Measurements from ENCODE around the gene FIGN.

The FIGN gene

GRCh38 chr2:163600801-163601200, 135.0 kb downstream of the FIGN start:
- Histone ChIP-seq H3K4me1 (ENCODE audit: low read depth, poor library complexity, severe bottlenecking) (no peaks in the 10 kb centered on the region), H3K36me3 (ENCODE audit: insufficient read depth) (no peaks in the 10 kb centered on the region), H3K27me3 (ENCODE audit: insufficient read depth, low read depth) (no peaks in the 10 kb centered on the region), H3K79me2 (ENCODE audit: insufficient read depth, low read depth) (no peaks in the 10 kb centered on the region), H3K4me3 (IDR thresholded peaks at IDR 0.05; ENCODE audit: insufficient read depth, low read depth, low read length) (no peak overlapping the region), H3K9ac (no peak overlapping the region), H3K27ac (no peak overlapping the region), H3K4me2 (no peak overlapping the region), H4K20me1 (ENCODE audit: insufficient read depth) (no peaks in the 10 kb centered on the region), H2AFZ (ENCODE audit: low read depth) (no peak overlapping the region)
- TF ChIP-seq CTCF (conservative IDR thresholded peaks at IDR 0.05; ENCODE audit: low read depth, low read length) = no peak

GRCh38 chr2:163595028-163595427, 140.8 kb downstream of the FIGN start:
- H2AFZ ChIP-seq (ENCODE audit: low read depth) = no peak overlapping the region
- TF ChIP-seq CTCF (conservative IDR thresholded peaks at IDR 0.05; ENCODE audit: low read depth, low read length) = no peak
- no peaks in the 10 kb centered on the region for H4K20me1 ChIP-seq (ENCODE audit: insufficient read depth)
- H3K4me3 ChIP-seq (IDR thresholded peaks at IDR 0.05; ENCODE audit: insufficient read depth, low read depth, low read length) = no peak overlapping the region
- H3K36me3 ChIP-seq (ENCODE audit: insufficient read depth) = no peaks in the 10 kb centered on the region
- no peak overlapping the region for H3K9ac ChIP-seq
- no peak overlapping the region for H3K4me2 ChIP-seq
- no peaks in the 10 kb centered on the region for H3K27me3 ChIP-seq (ENCODE audit: insufficient read depth, low read depth)
- H3K4me1 ChIP-seq (ENCODE audit: low read depth, poor library complexity, severe bottlenecking) = no peaks in the 10 kb centered on the region
- H3K27ac ChIP-seq = no peak overlapping the region
- no peaks in the 10 kb centered on the region for H3K79me2 ChIP-seq (ENCODE audit: insufficient read depth, low read depth)

- Histone ChIP-seq H3K79me2 (ENCODE audit: insufficient read depth, low read depth) (no peaks in the 10 kb centered on the region), H3K4me1 (ENCODE audit: low read depth, poor library complexity, severe bottlenecking) (no peaks in the 10 kb centered on the region), H3K4me3 (IDR thresholded peaks at IDR 0.05; ENCODE audit: insufficient read depth, low read depth, low read length) (no peak overlapping the region), H4K20me1 (ENCODE audit: insufficient read depth) (no peaks in the 10 kb centered on the region), H3K36me3 (ENCODE audit: insufficient read depth) (no peaks in the 10 kb centered on the region), H3K9ac (no peak overlapping the region), H2AFZ (ENCODE audit: low read depth) (no peak overlapping the region), H3K4me2 (no peak overlapping the region), H3K27ac (no peak overlapping the region), H3K27me3 (ENCODE audit: insufficient read depth, low read depth) (no peaks in the 10 kb centered on the region)
- TF ChIP-seq CTCF (conservative IDR thresholded peaks at IDR 0.05; ENCODE audit: low read depth, low read length) = no peak
These were observed 141.3 kb downstream of the FIGN start for GRCh38 chr2:163594497-163594896.

- Histone ChIP-seq H4K20me1 (ENCODE audit: insufficient read depth) (no peaks in the 10 kb centered on the region), H3K36me3 (ENCODE audit: insufficient read depth) (no peaks in the 10 kb centered on the region), H3K79me2 (ENCODE audit: insufficient read depth, low read depth) (no peaks in the 10 kb centered on the region), H2AFZ (ENCODE audit: low read depth) (no peak overlapping the region), H3K4me1 (ENCODE audit: low read depth, poor library complexity, severe bottlenecking) (no peaks in the 10 kb centered on the region), H3K4me2 (no peak overlapping the region), H3K27me3 (ENCODE audit: insufficient read depth, low read depth) (no peaks in the 10 kb centered on the region), H3K4me3 (IDR thresholded peaks at IDR 0.05; ENCODE audit: insufficient read depth, low read depth, low read length) (no peak overlapping the region), H3K27ac (no peak overlapping the region), H3K9ac (no peak overlapping the region)
- TF ChIP-seq CTCF (conservative IDR thresholded peaks at IDR 0.05; ENCODE audit: low read depth, low read length) = no peak
These were observed 141.8 kb downstream of the FIGN start for GRCh38 chr2:163593982-163594381.
